ENCODE measurements around the gene TMEM178B. TPM values are rescaled to one million over a fixed set of nuclear protein-coding genes. Genes with fewer than 3 reads are reported as not detected.

TMEM178B gene
- total and polyA plus RNA-seq, 7 donors: 0.16 to 4.7 (median 1.4) TPM; not detected in 2

DNA sequence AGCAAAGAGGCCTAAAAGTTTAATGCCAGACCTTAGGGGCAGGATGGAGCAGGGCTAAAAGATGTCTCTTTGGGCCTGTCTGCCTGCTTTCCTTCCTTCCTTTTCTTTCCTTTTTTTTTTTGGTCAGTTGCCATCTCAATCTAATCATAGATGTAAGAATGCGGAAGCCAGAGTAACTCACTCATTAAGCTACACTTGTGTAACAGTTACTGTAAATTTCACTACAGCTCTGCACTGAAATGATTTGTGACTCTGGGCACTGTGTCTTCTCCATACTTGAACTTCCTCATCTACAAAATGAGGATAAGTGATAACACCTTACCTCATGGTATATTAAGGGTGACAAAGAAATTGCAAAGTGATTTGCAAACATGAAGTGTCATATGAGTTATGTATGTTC lies 401.8 kb downstream of the TMEM178B start:
- intact Hi-C loops (cut with DNase I): no loop called here
- 93 to 96% methylated on average over 1 of the region's 1 CpG for WGBS, 2 donors

GRCh38 chr7:141477865-141478264 lies 404.0 kb downstream of the TMEM178B start:
- Histone ChIP-seq H3K36me3 (no peaks in the 10 kb centered on the region), H3K9me3 (no peaks in the 10 kb centered on the region), H3K4me1 (no peaks in the 10 kb centered on the region), H3K27me3 (no peaks in the 10 kb centered on the region), H3K4me3 (no peak overlapping the region), H3K27ac (no peak overlapping the region)
- TF ChIP-seq EP300 (IDR thresholded peaks at IDR 0.05): no peak
- no peak for TF ChIP-seq CTCF (IDR thresholded peaks at IDR 0.05)
- TF ChIP-seq POLR2A (IDR thresholded peaks at IDR 0.05): no peak
- no peak for TF ChIP-seq POLR2AphosphoS5 (IDR thresholded peaks at IDR 0.05)
- DNase-seq: no peak
- intact Hi-C loops (cut with DNase I): no loop called here
- WGBS, 2 donors: 49 to 70% methylated on average over 4 of the region's 4 CpGs

More for the DNA sequence above, 401.8 kb downstream of the TMEM178B start:
- no peaks in the 10 kb centered on the region for H3K27me3 ChIP-seq
- H3K4me1 ChIP-seq: no peaks in the 10 kb centered on the region
- no peak overlapping the region for H3K4me3 ChIP-seq
- no peaks in the 10 kb centered on the region for H3K9me3 ChIP-seq
- TF ChIP-seq CTCF (IDR thresholded peaks at IDR 0.05): no peak
- TF ChIP-seq EP300 (IDR thresholded peaks at IDR 0.05): no peak
- TF ChIP-seq POLR2A (IDR thresholded peaks at IDR 0.05): no peak
- no peak for TF ChIP-seq POLR2AphosphoS5 (IDR thresholded peaks at IDR 0.05)
- H3K27ac ChIP-seq: no peak overlapping the region
- no peaks in the 10 kb centered on the region for H3K36me3 ChIP-seq
- no peak for DNase-seq

- Histone ChIP-seq H3K27me3 (no peaks in the 10 kb centered on the region), H3K27ac (no peak overlapping the region), H3K36me3 (no peaks in the 10 kb centered on the region), H3K9me3 (no peaks in the 10 kb centered on the region), H3K4me1 (no peaks in the 10 kb centered on the region), H3K4me3 (no peak overlapping the region)
- intact Hi-C loops (cut with DNase I): no loop called here
- TF ChIP-seq CTCF (IDR thresholded peaks at IDR 0.05) (no peak), POLR2AphosphoS5 (IDR thresholded peaks at IDR 0.05) (no peak), EP300 (IDR thresholded peaks at IDR 0.05) (no peak), POLR2A (IDR thresholded peaks at IDR 0.05) (no peak)
- 90 to 93% methylated on average over 4 of the region's 4 CpGs for WGBS, 2 donors
- no peak for DNase-seq
Measured at GRCh38 chr7:141478845-141479244, 405.0 kb downstream of the TMEM178B start.

GRCh38 chr7:141480953-141481352 lies 407.1 kb downstream of the TMEM178B start:
- intact Hi-C loops (cut with DNase I): no loop called here
- no peak for DNase-seq
- H3K9me3 ChIP-seq: no peaks in the 10 kb centered on the region
- no peak for TF ChIP-seq EP300 (IDR thresholded peaks at IDR 0.05)
- no peak for TF ChIP-seq POLR2A (IDR thresholded peaks at IDR 0.05)
- TF ChIP-seq POLR2AphosphoS5 (IDR thresholded peaks at IDR 0.05): no peak
- no peak for TF ChIP-seq CTCF (IDR thresholded peaks at IDR 0.05)
- WGBS, 2 donors: 86 to 94% methylated on average over 9 of the region's 9 CpGs
- H3K36me3 ChIP-seq: no peaks in the 10 kb centered on the region
- H3K27me3 ChIP-seq: no peaks in the 10 kb centered on the region
- no peaks in the 10 kb centered on the region for H3K4me1 ChIP-seq
- H3K4me3 ChIP-seq: no peak overlapping the region
- H3K27ac ChIP-seq: no peak overlapping the region

DNA sequence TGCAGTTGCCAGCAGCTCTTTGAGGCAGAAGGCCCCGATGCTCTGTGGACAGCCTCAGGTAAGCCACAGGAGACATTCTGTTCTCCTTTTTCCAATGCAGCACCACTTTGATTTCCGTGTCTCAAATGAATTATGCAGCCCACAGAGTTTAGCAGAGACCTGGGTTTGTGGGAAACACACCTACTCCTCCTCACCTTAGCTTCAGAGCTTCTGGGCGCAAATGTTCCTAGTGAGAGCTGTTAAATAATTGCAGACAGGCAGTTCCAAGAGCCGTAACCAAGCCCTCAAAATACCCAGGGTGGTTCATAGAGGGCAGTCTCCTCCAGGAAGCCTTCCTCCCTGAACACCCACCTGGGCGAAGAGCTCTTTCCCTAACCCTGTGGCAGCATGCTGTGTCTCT lies 408.1 kb downstream of the TMEM178B start:
- 86% methylated on average over 5 of the region's 5 CpGs for WGBS, 2 donors
- intact Hi-C loops (cut with DNase I): no loop called here

More for the DNA sequence above, 408.1 kb downstream of the TMEM178B start:
- Histone ChIP-seq H3K4me3 (no peak overlapping the region), H3K9me3 (no peaks in the 10 kb centered on the region), H3K27me3 (no peaks in the 10 kb centered on the region), H3K4me1 (no peaks in the 10 kb centered on the region), H3K27ac (no peak overlapping the region), H3K36me3 (no peaks in the 10 kb centered on the region)
- DNase-seq: no peak
- TF ChIP-seq POLR2A (IDR thresholded peaks at IDR 0.05): no peak
- TF ChIP-seq CTCF (IDR thresholded peaks at IDR 0.05): no peak
- TF ChIP-seq POLR2AphosphoS5 (IDR thresholded peaks at IDR 0.05): no peak
- TF ChIP-seq EP300 (IDR thresholded peaks at IDR 0.05): no peak

All from sigmoid colon (tissue), 7 donors.